GM15510 (cell line): ENCODE data around the gene RAP2C.

Source experiments
- POLR2A ChIP-seq: IDR thresholded peaks from 3 replicates; pipeline ENCODE4 v1.6.1; 2011; ENCODE audit warnings: borderline replicate concordance; ENCODE audit not compliant: insufficient read length; ENCODE audit errors: extremely low read depth

RAP2C gene

GRCh38 chrX:132171881-132172280 is 47.4 kb downstream of the RAP2C start:
- TF ChIP-seq POLR2A = no peak

GRCh38 chrX:132171478-132171877 is 47.8 kb downstream of the RAP2C start:
- no peak for TF ChIP-seq POLR2A

GRCh38 chrX:132169554-132169953 is 49.7 kb downstream of the RAP2C start:
- TF ChIP-seq POLR2A = no peak

- no peak for TF ChIP-seq POLR2A
These were observed 53.6 kb downstream of the RAP2C start for GRCh38 chrX:132165651-132166050.

GRCh38 chrX:132165005-132165404 is 54.2 kb downstream of the RAP2C start:
- TF ChIP-seq POLR2A = no peak

GRCh38 chrX:132153166-132153565 is 66.1 kb downstream of the RAP2C start:
- no peak for TF ChIP-seq POLR2A
